GM18520 (cell line): Measurements from ENCODE around the gene KAZN.

Source experiments
- ATAC-seq: cut with Tn5 transposase; IDR thresholded peaks from one replicate; pipeline ENCODE4 v1.9.1; 2021; ENCODE audit not compliant: unreplicated experiment

KAZN gene

GRCh38 chr1:14705824-14706223, 107.3 kb downstream of the KAZN start:
- ATAC-seq: no peak

DNA sequence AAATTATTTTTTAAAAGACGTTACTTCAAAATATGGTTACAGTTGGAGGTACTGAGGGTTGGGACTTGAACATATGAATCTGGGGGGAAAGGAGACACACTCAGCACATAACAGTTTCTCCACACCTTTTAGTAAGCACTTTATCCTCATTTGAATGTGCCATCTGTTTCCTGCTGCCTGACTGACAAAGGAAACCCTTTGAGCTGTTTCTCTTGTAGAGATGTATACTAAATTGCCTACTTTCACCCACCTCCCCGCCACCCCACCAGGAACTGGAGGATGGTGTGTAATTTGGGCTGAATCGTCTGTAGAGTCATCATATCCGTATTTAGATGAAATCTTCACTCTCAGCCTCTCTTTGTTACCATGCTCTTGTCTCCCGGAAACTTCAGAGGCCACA, 108.1 kb downstream of the KAZN start:
- no peak for ATAC-seq

DNA sequence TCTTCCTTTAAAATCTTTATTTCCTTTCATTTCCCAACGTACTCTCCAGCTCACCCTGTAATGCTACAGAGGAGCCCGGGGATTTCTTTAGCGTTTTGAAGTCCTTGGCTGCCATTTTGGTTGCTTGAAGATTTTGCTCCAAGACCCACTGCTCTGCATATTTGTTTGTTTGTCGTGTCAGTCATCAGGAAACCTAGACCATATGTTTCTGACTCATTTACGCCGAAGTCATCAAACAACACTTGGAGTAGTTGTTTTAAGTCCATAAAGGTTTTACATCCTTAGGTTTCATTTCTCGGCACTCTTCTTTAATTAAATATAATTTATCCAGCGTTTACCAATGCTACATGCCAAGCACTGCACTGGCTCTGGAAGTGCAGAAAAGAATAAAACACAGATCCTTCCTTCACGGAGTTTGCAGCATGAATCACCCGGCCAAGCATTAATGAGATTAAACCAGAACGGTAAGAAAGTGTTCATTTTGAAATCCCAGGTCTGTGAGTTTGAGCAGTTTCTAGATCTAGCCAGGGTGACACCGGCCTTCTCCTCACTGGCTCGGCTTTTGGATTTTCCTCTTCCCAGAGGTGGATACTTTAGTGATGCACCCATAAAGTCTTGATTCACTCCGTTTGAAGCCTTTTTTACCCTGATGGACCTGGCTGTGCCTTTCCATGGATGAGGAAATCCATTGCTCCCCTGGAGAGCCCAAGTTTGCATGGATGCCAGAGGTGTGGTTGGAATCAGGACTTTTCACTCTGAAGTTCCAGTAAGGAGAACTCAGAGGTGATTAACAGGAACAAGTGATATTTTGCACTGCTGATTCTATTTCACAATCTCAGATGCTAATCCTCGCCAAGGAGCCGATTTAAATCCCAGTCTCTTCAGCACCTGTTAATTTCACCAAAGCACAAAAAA, 109.3 kb downstream of the KAZN start:
- no peak for ATAC-seq

DNA sequence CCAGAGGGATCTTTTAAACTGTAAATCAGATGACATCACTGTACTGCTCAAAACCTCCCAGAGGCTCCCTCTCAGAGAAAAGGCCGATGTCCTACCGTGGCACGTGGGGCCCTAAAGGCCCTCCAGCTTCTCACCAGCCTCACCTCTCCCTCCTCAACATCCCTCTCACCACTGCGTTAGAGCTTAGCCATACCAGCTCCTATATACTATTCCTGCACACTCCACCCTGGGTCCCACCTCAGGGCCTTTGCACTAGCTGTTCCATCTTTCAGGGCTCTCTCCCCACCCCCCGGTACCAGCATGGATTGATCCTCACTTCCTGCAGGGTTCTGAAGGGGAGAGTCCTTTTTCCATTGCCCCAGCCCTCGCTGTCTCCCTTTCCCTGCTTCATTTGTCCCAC, 111.8 kb downstream of the KAZN start:
- no peak for ATAC-seq

DNA sequence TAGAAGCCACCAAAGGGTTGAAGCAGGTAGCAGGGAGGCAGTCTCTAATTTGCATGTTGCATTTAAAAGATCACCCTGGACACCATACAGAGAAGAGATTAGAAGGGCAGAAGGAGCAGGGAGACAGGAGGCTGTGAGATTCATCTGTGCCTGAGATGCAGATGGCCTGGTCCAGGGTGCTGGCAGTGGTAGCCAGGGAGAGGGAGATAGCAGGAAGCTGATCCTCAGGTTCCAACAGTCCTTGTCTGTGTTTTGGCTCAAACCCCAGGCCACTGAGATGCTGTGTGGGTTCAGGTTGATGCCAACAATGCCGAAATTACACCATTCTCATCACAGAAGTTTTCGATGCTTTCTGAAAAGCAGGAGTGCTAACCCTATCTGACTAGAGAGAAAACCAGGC, 113.7 kb downstream of the KAZN start:
- ATAC-seq: no peak

- no peak for ATAC-seq
Observed at GRCh38 chr1:14713077-14713476, 114.6 kb downstream of the KAZN start.

DNA sequence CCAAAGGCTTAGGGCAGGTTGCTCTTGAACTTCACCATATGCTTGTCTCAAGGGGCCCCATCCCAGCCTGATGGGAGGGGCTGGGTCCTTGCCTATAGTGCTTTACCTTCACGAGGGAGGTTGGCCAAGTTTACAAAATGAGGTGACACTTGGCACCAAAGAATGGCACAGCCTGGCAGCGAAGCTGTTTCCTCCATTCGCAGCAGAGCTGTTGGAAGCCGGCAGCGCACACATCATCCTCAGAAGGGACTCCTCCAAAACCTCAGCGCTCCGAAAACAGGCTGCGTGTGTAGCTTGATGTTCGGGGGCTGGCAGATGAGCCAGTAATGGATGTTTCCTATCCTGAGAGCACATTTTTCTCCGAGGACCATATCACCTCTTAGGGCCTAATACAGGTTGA, 116.8 kb downstream of the KAZN start:
- no peak for ATAC-seq

DNA sequence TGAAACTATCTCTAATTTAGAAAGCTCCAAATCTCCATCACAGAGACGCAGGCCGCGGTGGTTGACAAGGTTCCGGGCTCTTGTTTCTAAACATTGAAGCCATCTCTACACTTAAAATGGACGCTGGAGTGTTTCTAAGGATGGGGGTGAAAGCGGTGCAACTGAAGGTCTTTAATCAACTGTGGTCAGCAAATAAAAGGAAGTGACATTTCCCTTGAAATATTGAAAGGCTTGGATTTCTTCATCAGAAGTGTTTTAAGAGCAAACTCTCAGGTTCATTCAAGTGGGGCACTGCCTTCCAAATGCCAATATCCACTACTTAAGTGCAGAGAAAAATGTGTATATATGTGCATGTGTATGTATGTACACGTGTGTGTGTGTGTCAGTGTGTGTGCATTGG, 117.3 kb downstream of the KAZN start:
- ATAC-seq: no peak

- ATAC-seq: no peak
Observed at GRCh38 chr1:14716474-14716873, 118.0 kb downstream of the KAZN start.

- no peak for ATAC-seq
Observed at GRCh38 chr1:14718476-14718875, 120.0 kb downstream of the KAZN start.

DNA sequence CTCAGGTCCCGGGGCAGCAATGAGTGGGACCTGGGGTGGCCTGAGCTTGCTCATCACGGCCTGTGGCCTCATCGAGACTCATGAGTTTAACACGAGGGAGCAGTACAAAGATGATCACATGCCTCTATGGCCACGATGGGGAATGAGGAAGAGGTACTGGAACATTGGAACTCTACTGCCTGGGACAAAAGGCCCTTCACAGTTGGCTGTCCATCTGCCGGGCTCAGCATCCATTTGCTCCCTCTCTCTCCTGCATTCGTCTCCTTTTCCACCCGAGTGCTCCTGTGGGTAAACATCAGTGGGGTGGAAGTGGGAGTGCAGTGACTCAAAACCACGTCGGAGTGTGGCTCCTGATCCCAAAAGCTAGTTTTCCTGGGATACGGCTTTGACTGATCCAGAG, 124.9 kb downstream of the KAZN start:
- ATAC-seq: no peak

GRCh38 chr1:14724246-14724645, 125.8 kb downstream of the KAZN start:
- ATAC-seq: no peak

- no peak for ATAC-seq
Observed at GRCh38 chr1:14724678-14725077, 126.2 kb downstream of the KAZN start.

DNA sequence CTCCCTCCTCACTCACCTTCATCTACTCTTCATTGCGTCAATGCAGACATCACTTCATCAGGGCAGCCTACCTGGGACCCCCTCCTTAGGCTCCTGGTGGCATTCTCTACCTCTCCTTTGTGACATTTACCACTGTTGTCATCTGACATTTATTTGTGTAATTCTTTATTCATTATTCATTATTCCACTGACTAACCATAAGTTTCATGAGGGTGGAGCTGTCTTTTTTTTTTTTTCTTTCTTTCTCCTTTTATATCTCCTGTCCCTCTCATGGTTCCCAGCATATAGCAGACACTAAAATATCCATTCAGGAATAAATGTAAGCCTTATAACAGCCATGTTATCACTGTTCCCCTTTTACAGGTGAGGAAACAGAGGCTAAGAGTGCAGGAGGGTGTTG, 126.8 kb downstream of the KAZN start:
- no peak for ATAC-seq

GRCh38 chr1:14725695-14726094, 127.2 kb downstream of the KAZN start:
- no peak for ATAC-seq

GRCh38 chr1:14726606-14727005, 128.1 kb downstream of the KAZN start:
- ATAC-seq: no peak

DNA sequence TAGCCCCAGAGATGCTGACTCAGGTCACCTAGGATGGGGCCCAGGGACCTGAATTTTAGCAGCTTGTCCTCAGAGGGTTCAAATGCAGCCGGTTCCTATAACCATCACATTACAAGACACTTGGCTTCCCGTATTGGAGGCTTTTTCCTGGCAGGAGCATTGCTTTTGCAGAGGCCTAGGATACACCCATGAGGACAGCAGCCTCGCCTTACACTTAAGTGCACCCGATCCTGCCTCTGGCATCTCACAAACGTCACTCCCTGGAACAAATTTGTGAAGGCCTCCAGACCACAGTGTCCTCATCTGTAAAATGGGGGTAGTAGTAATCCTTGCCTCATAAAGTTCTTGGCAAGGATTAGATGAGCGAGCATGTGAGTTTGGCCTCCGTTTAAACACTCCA, 130.0 kb downstream of the KAZN start:
- ATAC-seq: no peak

GRCh38 chr1:14732728-14733047, 134.2 kb downstream of the KAZN start:
- ATAC-seq: no peak

- no peak for ATAC-seq
Observed at GRCh38 chr1:14733048-14733778, 134.7 kb downstream of the KAZN start.

- no peak for ATAC-seq
Observed at GRCh38 chr1:14733779-14734140, 135.3 kb downstream of the KAZN start.

- no peak for ATAC-seq
Observed at GRCh38 chr1:14735841-14736240, 137.4 kb downstream of the KAZN start.

GRCh38 chr1:14737561-14738094, 139.1 kb downstream of the KAZN start:
- ATAC-seq: no peak
